Myocyte (in vitro differentiated cells): ENCODE measurements around the gene MBNL1. TPM values are rescaled to one million over a fixed set of nuclear protein-coding genes. Genes with fewer than 3 reads are reported as not detected.
"Not testable (repeated sequence)": the region's sequence is repeated elsewhere in the genome, so short reads cannot be mapped to it uniquely, and the experiment has no call there.

Experiments
- DNase-seq: peaks from one replicate; pipeline ENCODE4 v3.0.0-alpha.2; 2012; ENCODE audit warnings: low read depth
- total RNA-seq: library from RNA; depleted of rRNA; stranded (reverse); fragments of >200 nt; gene quantifications from 2 replicates; pipeline ENCODE4 v1.2.3, GENCODE V29; 2014

Gene MBNL1
- total RNA-seq, 1 donor from 2014 or later: 115 TPM

GRCh38 chr3:152396867-152397266 lies 128.1 kb downstream of the MBNL1 start:
- DNase-seq: no peak

- not testable (repeated sequence) for DNase-seq
Observed at GRCh38 chr3:152397348-152397747, 128.6 kb downstream of the MBNL1 start.

- no peak for DNase-seq
Observed at GRCh38 chr3:152398495-152398894, 129.8 kb downstream of the MBNL1 start.

GRCh38 chr3:152399374-152399773 lies 130.6 kb downstream of the MBNL1 start:
- DNase-seq: no peak

- DNase-seq: no peak
Observed at GRCh38 chr3:152400887-152401286, 132.2 kb downstream of the MBNL1 start.

GRCh38 chr3:152402695-152403451 lies 134.1 kb downstream of the MBNL1 start:
- DNase-seq: no peak

DNA sequence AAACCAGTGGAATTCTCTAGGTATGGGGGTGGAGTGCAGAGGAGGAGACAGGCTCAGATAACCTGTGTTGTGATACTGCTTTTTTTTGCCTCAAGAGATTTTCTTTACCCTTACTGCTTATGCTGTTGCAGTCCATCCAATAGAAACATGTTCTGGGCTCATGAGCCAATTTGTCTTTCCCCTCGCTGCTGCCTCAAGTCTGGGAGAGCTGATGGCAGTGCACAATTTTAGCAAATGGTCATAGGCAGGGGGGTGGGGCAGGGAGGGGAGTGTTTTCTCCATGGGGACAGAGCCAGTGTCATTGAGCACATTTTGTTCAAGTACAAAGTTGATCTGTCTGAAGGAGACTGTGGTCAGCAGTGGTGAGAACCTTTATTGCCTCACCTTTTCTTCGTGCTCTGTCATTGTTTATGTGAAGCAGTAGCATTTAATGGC lies 134.9 kb downstream of the MBNL1 start:
- peak; percentile 66 for DNase-seq

GRCh38 chr3:152404976-152405375 lies 136.2 kb downstream of the MBNL1 start:
- DNase-seq: no peak

- DNase-seq: peak; percentile 68
Observed at GRCh38 chr3:152405915-152406802, 137.4 kb downstream of the MBNL1 start.

DNA sequence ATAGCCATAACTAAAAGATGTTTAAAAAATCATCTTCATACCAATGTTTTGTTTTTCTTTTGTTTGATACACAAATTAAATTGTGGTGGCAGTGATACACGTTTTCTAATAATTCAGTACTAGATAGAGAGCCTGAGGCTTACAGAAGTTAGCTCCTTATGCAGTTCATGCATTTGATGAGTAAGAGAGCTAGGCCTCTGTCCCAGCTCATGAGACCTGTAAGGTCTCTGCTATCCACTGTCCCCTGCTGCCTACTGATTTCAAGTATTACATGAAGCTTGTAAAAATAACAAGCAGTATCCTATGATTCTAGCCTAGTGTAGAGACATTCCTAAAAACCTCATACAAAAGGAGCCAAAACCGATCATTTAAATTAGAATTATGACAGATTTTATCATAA lies 144.5 kb downstream of the MBNL1 start:
- DNase-seq: no peak

- DNase-seq: no peak
Observed at GRCh38 chr3:152416808-152417580, 148.3 kb downstream of the MBNL1 start.

- DNase-seq: no peak
Observed at GRCh38 chr3:152419748-152420147, 151.0 kb downstream of the MBNL1 start.

DNA sequence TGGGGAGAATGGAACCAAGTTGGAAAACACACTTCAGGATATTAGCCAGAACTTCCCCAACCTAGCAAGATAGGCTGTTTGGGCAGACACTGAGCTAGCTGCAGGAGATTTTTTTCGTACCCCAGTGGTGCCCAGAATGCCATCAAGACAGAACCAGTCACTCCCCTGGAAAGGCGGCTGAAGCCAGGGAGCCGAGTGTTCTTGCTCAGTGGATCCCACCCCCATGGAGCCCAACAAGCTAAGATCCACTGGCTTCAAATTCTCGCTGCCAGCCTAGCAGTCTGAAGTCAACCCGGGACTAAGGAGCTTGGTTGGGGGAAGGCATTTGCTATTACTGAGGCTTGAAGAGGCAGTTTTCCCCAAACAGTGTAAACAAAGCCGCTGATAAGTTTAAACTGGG lies 152.4 kb downstream of the MBNL1 start:
- no peak for DNase-seq

GRCh38 chr3:152426393-152426792 lies 157.7 kb downstream of the MBNL1 start:
- no peak for DNase-seq

DNA sequence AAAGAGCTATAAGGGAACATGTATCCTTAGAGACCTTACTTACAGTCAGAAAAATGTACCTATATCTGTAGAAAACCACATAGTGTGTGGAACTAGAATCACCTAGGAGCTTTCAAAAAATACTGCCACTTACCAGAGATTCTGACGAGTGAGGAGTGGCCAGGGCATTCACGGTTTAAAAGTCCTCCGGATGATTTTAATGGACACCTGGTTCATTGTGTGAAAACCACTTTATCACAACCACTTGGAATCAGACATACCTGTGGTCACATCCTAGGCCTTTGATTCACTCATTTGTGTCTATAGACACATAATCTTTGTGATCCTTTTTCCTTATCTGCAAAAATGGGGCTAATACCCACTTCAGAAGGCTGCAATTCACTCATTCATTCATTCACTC lies 159.8 kb downstream of the MBNL1 start:
- DNase-seq: no peak

DNA sequence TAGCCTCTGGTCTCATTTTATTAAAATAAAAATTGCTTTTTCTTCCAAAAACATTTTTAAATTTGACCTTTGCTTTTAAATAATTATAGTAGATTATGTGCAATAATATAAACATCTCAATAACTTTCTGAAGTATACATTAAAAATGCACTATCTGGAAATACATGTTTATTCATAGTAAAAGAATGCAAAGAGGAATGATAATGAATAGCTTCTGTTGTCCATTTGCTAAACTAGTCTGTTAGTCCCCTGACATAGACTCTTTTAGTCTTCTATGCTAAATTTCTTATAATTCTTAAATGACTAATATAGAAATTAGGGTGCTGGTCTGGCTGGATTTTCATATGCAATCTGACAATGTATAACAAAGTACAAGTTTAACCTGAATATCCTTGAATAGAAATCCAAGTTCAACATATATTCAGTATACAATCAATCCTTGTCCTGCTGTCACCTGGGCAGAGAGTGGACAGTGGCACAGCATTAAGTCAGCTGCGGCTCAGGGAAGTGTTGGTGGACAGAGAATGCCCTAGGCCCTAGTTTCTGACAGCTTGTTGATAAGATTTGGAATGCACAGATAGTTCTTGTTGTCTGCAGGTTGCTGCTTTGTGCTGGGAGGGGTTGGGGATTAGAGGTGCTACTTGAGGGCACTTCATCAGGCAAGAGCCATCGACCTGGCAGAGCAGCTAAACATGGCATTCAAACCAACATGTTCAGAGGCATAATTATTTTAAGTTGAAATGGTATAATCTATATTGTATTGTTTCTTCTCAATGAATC lies 161.7 kb downstream of the MBNL1 start:
- no peak for DNase-seq

DNA sequence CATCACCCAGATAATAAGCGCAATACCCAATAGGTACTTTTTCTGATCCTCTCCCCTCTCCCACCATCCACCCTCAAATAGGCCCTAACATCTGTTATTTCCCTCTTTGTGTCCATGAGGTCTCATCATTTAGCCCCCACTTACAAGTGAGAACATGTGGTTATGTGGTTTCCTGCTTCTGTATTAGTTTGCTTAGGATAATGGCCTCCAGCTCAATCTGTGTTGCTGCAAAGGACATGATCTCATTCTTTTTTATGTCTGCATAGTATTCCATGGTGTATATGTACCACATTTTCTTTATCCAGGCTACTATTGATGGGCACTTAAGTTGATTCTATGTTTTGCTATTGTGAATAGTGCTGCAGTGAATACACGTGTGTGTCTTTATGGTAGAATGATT lies 165.4 kb downstream of the MBNL1 start:
- no peak for DNase-seq

GRCh38 chr3:152435210-152435609 lies 166.5 kb downstream of the MBNL1 start:
- DNase-seq: not testable (repeated sequence)

- DNase-seq: no peak
Observed at GRCh38 chr3:152436707-152437590, 168.2 kb downstream of the MBNL1 start.

DNA sequence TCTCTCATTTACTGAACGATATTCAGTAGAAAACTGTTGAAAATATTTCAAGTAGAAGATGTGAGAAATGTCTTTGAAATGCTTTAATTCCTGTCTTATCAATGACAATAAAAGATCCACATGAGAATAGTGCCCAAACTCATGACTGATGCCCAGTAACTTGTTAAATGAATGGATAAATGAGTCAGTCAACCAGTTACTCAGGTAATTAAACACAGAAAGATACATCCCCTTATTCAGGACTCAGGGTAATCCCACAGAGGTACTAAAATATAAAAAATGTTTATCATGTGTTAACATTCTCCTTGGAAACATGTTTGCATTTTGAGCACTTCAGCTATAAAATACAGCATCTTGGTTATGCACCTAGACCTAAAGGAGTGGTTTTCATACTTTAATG lies 169.5 kb downstream of the MBNL1 start:
- DNase-seq: no peak
